SU-DHL-6 (cell line): ENCODE measurements around the gene NPM1.

Source experiments
- H2AFZ ChIP-seq: fragments of 200-600 bp; sonication (generic); 2 replicates; pipeline ENCODE4 v1.6.1; 2014; ENCODE audit warnings: low read depth, mild to moderate bottlenecking, moderate library complexity, mixed read lengths, antibody characterized with exemption, low read length; ENCODE audit not compliant: severe bottlenecking
- H3F3A ChIP-seq: fragments of 200-600 bp; shearing (Covaris generic); 2 replicates; pipeline ENCODE4 v1.6.0; 2016; ENCODE audit warnings: antibody characterized with exemption, mild to moderate bottlenecking; ENCODE audit not compliant: insufficient read depth
- H3K27ac ChIP-seq: fragments of 200-600 bp; sonication (generic); 2 replicates; pipeline ENCODE4 v1.5.1; 2016; ENCODE audit warnings: low read depth, mild to moderate bottlenecking, low read length, moderate library complexity, mixed read lengths
- H3K27me3 ChIP-seq: fragments of 200-600 bp; sonication (generic), shearing (Covaris generic); 2 replicates; pipeline ENCODE4 v1.6.0; 2014; ENCODE audit warnings: mild to moderate bottlenecking, low read length
- H3K36me3 ChIP-seq: fragments of 200-600 bp; sonication (generic); 2 replicates; pipeline ENCODE4 v1.6.1; 2014; ENCODE audit warnings: mild to moderate bottlenecking, low read length, mixed read lengths
- H3K4me2 ChIP-seq: fragments of 300-600, 200-600 bp; shearing (Covaris generic), sonication (generic); 2 replicates; pipeline ENCODE4 v1.6.0; 2014; ENCODE audit warnings: low read length, low read depth, mild to moderate bottlenecking; ENCODE audit not compliant: poor library complexity, severe bottlenecking
- H3K4me3 ChIP-seq: fragments of 200-600 bp; sonication (generic); 2 replicates; pipeline ENCODE4 v1.5.1; 2014; ENCODE audit warnings: antibody characterized with exemption, low read length, mild to moderate bottlenecking, mixed read lengths; ENCODE audit not compliant: insufficient read depth, poor library complexity, severe bottlenecking
- H3K79me2 ChIP-seq: fragments of 200-600 bp; sonication (generic); 2 replicates; pipeline ENCODE4 v1.6.1; 2014; ENCODE audit warnings: mild to moderate bottlenecking, low read length, moderate library complexity; ENCODE audit not compliant: insufficient read depth
- H3K9ac ChIP-seq: fragments of 200-600 bp; sonication (generic); 2 replicates; pipeline ENCODE4 v1.7.0; 2014; ENCODE audit warnings: mild to moderate bottlenecking, low read length
- H3K9me2 ChIP-seq: fragments of 200-600 bp; sonication (generic); replicated peaks from 2 replicates; pipeline ENCODE4 v1.6.1; 2014; ENCODE audit warnings: low read length; ENCODE audit not compliant: insufficient read depth
- H3K9me3 ChIP-seq: fragments of 200-600 bp; sonication (generic); 2 replicates; pipeline ENCODE4 v1.6.1; 2014; ENCODE audit warnings: low read length, mixed read lengths; ENCODE audit not compliant: insufficient read depth
- H4K20me1 ChIP-seq: fragments of 200-600 bp; sonication (generic); 2 replicates; pipeline ENCODE4 v1.6.1; 2014; ENCODE audit warnings: low read depth, mild to moderate bottlenecking, antibody characterized with exemption, low read length, moderate library complexity, mixed read lengths
- EZH2phosphoT487 ChIP-seq: fragments of 200-600 bp; sonication (generic), shearing (Covaris generic); conservative IDR thresholded peaks from 2 replicates; pipeline ENCODE4 v1.6.1; 2018; ENCODE audit warnings: mild to moderate bottlenecking, antibody characterized with exemption, low read length, moderate library complexity, mixed read lengths
- TF ChIP-seq, protein P1 (sequence below): fragments of 200-600 bp; sonication (generic); IDR thresholded peaks from one replicate; pipeline ENCODE4 v1.5.1; 2017; ENCODE audit warnings: antibody characterized with exemption, mild to moderate bottlenecking, low read length, moderate library complexity; ENCODE audit not compliant: insufficient read depth, poor library complexity, severe bottlenecking

Gene NPM1

DNA sequence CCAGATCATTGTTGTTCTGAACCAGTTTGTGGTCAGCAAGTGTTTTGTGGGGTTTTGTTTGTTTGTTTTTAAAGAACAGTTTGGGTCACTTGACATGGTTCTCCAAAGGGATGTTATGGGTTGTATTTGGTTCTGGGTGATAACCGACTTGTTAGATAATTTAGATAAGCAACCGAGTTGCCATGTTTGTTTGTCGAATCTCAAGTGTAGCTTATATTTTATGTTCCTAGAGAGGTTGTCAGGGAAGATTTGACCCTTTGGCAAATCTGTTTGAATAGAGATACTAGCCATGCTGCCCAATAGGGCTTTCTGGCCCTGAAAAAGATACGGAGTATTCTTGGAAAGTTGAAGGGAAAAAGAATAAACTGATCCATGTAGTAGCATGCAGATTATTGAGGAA, 19.6 kb downstream of the NPM1 start:
- Histone ChIP-seq H3K27ac (no peak overlapping the region), H3F3A (peaks cover 67% of the 10 kb centered on the region), H2AFZ (no peak overlapping the region), H3K36me3 (peaks cover 57% of the 10 kb centered on the region), H3K27me3 (no peaks in the 10 kb centered on the region), H3K9me2 (no peaks in the 10 kb centered on the region), H3K9ac (no peak overlapping the region), H3K4me3 (no peak overlapping the region), H3K4me2 (no peak overlapping the region), H3K9me3 (no peaks in the 10 kb centered on the region), H3K79me2 (peaks cover 19% of the 10 kb centered on the region; the same call in 1 of the 2 replicates), H4K20me1 (peaks cover 56% of the 10 kb centered on the region)
- TF ChIP-seq EZH2phosphoT487: no peak
- TF ChIP-seq, protein P1, sequence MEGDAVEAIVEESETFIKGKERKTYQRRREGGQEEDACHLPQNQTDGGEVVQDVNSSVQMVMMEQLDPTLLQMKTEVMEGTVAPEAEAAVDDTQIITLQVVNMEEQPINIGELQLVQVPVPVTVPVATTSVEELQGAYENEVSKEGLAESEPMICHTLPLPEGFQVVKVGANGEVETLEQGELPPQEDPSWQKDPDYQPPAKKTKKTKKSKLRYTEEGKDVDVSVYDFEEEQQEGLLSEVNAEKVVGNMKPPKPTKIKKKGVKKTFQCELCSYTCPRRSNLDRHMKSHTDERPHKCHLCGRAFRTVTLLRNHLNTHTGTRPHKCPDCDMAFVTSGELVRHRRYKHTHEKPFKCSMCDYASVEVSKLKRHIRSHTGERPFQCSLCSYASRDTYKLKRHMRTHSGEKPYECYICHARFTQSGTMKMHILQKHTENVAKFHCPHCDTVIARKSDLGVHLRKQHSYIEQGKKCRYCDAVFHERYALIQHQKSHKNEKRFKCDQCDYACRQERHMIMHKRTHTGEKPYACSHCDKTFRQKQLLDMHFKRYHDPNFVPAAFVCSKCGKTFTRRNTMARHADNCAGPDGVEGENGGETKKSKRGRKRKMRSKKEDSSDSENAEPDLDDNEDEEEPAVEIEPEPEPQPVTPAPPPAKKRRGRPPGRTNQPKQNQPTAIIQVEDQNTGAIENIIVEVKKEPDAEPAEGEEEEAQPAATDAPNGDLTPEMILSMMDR: no peak

DNA sequence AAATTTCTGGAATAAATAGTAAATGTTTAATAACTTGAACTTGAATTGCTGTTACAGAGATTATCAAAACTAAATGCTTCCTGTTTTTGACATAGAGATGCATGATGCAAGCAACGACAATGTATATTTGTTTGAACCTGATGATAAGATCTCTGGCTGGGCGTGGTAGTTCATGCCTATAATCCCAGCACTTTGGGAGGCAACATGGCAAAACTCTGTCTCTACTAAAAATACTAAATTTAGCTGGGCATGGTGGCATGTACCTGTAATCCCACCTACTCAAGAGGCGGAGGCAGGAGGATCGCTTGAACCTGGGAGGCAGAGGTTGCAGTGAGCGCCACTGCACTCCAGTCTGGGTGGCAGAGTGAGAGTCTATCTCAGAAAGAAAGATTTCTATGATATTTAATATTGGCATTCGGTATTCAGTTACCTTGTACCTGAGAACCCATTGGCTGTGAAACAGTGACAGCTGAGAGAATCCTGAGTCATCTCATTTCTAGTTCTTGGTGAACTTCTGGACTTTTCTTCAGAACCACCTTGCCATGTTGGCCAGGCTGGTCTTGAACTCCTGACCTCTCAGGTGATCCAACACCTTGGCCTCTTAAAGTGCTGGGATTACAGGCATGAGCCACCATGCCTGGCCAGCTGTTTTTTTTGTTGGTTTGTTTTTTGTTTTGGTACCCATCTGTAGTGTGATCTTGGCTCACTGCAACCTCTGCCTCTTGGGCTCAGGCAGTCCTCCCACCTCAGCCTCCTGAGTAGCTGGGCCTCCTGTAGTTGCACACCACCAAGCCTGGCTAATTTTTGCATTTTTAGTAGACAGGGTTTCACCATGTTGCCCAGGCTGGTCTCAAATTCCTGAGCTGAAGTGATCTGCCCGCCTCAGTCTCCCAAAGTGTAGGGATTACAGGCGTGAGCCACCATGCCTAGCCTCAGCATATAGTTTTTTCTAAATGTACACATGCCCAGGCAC, 21.8 kb downstream of the NPM1 start:
- H3K4me3 ChIP-seq: no peak overlapping the region
- H3K4me2 ChIP-seq: no peak overlapping the region
- peaks cover 19% of the 10 kb centered on the region; the same call in 1 of the 2 replicates for H3K79me2 ChIP-seq
- TF ChIP-seq EZH2phosphoT487: no peak
- TF ChIP-seq, protein P1: no peak
- no peaks in the 10 kb centered on the region for H3K9me3 ChIP-seq
- no peak overlapping the region for H3K27ac ChIP-seq
- H2AFZ ChIP-seq: no peak overlapping the region
- H3K36me3 ChIP-seq: peaks cover 57% of the 10 kb centered on the region
- H4K20me1 ChIP-seq: peaks cover 67% of the 10 kb centered on the region
- no peak overlapping the region for H3K9ac ChIP-seq
- H3K27me3 ChIP-seq: no peaks in the 10 kb centered on the region
- H3F3A ChIP-seq: peaks cover 89% of the 10 kb centered on the region
- no peaks in the 10 kb centered on the region for H3K9me2 ChIP-seq

DNA sequence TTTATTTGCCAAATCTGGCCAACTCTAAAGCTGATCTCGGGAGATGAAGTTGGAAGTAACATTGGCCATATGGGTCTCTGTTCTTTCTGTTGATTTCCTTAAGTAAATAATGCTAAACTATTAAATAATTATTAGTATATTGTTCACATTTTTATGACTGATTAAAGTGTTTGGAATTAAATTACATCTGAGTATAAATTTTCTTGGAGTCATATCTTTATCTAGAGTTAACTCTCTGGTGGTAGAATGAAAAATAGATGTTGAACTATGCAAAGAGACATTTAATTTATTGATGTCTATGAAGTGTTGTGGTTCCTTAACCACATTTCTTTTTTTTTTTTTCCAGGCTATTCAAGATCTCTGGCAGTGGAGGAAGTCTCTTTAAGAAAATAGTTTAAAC, 22.5 kb downstream of the NPM1 start:
- peaks cover 89% of the 10 kb centered on the region for H3F3A ChIP-seq
- no peaks in the 10 kb centered on the region for H3K9me3 ChIP-seq
- no peak overlapping the region for H3K27ac ChIP-seq
- H3K9ac ChIP-seq: no peak overlapping the region
- H3K36me3 ChIP-seq: peaks cover 53% of the 10 kb centered on the region
- no peak overlapping the region for H3K4me2 ChIP-seq
- TF ChIP-seq, protein P1: no peak
- TF ChIP-seq EZH2phosphoT487: no peak
- peaks cover 63% of the 10 kb centered on the region for H4K20me1 ChIP-seq
- no peaks in the 10 kb centered on the region for H3K27me3 ChIP-seq
- H3K9me2 ChIP-seq: no peaks in the 10 kb centered on the region
- no peak overlapping the region for H2AFZ ChIP-seq
- peaks cover 19% of the 10 kb centered on the region; the same call in 1 of the 2 replicates for H3K79me2 ChIP-seq
- H3K4me3 ChIP-seq: no peak overlapping the region
